ENCODE measurements around the gene SUPT20H.
"Not testable (repeated sequence)": the region's sequence is repeated elsewhere in the genome, so short reads cannot be mapped to it uniquely, and the experiment has no call there.

The SUPT20H gene

DNA sequence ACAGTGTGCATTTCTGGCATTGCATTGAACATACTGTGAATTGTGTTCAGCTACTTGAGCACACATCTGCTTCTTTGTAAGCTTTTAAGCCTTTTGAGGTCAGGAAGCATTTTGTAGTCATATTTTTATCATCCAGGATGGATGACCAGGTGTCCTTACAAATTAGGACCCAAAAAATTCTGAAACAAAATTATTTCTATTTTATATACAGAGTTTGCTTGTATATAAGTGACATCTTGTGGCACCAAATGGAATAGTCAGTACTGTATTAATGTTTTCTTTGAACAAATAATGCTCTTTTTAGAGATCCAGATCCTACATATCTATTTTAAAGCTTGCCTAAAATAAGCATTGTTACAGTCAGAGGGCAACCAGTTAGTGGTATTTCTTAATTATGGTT is 9.5 kb upstream of the SUPT20H start:
- DNase-seq = no peak

DNA sequence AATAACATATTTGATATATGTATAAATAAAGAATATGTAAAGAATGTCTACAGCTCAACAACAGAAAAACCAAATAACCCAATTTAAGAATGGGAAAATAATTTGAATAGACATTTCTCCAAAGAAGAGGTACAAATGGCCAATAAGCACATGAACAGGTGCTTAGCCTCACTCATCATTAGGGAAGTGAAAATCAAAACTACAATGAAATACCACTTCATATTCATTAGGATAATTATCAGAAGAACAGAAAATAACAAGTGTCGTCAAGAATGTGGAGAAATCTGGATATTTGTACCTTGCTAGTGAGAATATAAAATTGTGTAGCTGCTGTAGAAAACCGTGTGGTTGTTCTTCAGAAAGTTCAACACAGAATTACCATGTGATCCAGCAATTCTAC is 8.4 kb upstream of the SUPT20H start:
- DNase-seq = no peak

DNA sequence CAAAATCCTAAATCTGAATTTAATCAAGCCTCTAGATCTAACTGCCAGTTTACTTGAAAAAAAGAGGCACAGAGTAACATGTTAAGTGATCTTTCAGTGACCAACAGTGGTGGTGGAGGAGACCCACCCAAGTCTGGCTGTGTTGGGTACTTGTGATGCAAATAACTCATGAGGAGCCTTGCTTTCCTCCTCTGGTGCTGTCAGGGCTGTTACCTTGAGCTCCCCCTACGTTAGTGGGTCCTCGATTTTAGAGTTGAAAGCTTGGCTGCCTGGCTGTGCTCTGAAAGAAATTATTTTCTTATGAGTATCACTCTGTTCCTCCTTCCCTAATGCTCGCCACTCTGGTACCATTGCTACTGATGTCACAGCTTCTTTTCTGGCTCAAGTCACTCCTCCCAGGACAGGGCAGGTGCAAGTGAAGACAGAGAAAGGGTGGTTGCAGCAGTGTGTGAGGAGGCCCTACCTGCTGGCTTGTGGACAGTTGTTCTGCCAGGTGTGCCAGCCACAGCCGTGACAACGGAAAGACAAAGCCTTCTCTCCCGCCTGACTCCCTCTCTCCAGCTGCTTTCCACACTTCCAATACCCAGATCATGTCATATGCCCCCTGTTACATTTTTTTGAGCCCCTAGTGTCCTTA is 6.5 kb upstream of the SUPT20H start:
- no peak for DNase-seq

DNA sequence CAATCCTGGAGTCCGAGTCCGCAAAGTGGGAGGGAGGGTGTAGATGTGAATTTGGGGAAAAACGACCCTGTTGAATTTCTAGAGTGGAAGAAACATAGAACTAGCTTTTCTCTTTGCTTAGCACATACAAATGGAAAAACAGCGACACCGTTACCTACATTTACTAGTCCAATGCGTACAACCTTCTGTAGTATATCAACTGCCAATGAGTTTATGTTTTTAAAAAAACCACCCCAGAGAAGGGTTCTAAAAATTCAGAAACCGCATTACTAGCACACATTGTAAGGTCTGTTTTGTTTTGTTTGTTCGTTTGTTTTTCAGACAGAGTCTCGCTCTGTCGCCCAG is 332 bp upstream of the SUPT20H start:
- no peak for DNase-seq

DNA sequence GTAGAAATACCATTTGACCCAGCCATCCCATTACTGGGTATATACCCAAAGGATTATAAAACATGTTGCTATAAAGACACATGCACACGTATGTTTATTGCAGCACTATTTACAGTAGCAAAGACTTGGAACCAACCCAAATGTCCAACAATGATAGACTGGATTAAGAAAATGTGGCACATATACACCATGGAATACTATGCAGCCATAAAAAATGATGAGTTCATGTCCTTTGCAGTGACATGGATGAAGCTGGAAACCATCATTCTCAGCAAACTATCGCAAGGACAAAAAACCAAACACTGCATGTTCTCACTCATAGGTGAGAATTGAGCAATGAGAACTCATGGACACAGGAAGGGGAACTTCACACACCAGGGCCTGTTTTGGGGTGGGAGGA is 3.3 kb downstream of the SUPT20H start:
- not testable (repeated sequence) for DNase-seq

DNA sequence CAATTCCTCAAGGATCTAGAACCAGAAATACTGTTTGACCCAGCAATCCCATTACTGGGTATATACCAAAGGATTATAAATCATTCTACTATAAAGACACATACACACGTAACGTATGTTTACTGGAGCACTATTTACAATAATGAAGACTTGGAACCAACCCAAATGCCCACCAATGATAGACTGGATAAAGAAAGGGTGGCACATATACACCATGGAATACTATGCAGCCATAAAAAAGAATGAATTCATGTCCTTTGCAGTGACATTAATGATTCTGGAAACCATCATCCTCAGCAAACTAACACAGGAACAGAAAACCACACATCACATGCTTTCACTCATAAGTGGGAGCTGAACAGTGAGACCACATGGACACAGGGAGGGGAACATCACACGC is 6.4 kb downstream of the SUPT20H start:
- DNase-seq = not testable (repeated sequence)

DNA sequence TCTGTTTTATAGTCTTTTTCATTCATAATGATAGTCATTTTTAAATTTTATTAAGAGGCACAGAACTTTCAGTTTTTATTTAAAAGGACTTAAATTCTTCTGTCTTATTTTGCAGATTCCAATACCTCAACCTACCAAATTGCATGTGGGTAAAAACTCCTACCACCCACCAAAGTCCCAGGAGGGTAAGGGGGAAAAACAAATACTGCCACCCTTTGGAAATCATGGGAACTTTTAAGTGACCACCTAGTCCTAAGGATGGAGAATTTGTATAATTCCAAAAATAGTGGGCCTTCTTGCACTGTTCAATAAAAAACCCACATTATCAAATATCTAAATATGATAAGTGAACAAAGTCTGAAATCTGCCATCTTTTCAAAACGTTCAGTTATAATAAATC is 9.7 kb downstream of the SUPT20H start:
- no peak for DNase-seq

DNA sequence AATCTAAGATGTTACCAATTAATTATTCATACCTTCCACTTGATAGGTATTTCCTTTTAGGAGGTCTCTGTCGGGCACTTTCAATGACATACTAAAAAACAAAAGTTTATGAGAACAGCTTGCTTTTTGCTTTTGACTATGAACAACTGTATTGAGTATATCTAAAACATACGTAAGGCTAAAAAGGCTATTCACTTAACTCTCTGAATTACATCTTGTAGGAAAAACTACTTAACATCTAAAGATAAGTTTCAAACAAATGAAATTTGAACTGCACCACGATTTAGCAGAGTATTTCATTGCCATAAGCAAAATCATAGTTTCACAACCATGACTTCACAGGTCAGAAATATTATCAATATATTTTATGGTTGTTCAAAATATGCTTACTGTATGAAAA is 11.6 kb downstream of the SUPT20H start:
- no peak for DNase-seq

DNA sequence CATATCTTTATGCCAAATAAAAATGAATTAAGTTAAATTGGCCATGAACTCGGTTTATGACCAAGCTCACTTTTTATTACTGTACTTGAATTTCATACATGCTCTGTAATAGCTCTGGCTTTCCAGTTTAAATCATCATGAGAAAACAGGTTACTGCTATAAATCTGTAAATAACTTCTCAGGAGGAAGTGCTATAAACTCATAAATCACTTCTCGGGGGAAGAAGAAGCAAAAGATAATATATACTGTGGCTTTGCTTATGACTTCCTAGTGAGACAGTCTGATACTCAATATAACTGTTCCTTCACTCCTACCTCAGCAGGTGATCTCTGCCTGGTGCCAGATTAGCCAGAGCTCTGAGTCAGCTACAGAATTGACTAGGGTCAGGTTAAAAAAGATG is 12.5 kb downstream of the SUPT20H start:
- DNase-seq = no peak

DNA sequence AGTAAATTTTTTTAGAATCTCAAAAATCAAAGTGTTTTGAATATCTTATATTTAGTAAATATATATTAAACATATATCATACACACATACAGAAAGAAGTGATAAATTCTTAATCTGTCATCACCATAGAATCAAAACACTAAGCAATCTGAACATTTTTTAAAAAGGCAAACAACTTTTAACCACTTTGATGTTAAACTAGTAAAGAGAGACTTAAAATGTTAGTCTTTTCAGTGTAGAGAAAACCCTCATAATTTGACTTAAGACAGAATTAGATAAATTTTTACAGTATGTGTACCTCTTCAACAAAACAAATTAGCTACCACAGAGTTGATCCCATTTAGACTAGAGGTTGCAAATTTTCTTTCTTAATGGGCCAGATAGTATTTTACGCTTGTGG is 13.4 kb downstream of the SUPT20H start:
- DNase-seq = no peak

DNA sequence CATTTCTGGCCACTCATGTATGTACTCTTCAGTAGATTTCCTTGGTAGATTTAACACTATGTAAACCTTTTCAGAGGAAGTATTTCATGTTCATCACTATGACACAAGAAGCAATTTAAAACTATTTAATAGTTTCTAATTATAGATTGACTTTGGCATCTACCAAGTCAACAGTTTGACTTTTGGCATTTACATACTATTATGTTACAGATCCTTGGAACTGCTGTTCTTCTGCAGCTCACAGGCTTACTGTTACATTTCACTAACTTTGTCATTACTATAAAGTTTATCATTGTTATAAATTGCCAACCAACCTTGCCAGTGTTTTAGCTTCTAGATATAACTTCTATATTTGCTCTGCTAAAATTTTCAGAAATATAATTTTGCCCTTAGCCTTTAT is 18.7 kb downstream of the SUPT20H start:
- no peak for DNase-seq

DNA sequence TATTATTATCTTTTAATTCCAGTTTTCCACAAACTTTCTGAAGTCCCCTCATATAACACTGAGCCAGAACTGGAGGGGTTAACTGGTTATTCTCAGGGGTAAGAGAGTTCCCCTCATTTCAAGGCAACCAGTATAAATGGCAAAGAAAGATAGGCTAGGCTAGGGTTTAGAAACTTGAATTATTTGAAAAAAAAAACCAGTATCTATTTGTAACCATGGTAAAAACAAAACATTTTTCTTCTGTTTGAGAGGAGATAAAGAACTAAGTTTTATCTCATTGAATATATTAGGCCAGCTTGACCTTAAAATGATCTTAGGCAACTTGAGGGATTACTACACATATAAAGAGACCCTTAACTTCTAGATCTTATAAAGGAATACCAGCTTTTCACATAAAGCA is 19.6 kb downstream of the SUPT20H start:
- DNase-seq = no peak

DNA sequence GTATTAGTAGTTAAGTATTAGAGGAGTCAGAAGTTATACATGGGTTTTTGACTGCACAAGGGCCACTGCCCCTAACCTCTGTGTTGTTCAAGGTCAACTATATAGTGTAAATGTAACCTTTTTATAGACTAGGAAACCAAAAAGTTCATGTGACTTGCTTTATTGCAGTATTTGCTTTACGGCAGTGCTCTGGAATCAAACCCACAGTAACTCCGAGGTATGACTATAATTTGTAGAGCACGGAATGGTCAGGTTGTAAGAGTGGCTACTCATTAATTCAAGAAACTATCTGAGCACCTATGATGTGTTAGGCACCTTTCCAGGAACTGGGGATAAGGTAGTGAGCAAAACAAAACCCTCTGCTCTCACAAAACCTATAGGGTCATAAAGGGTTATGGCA is 22.2 kb downstream of the SUPT20H start:
- DNase-seq = no peak

DNA sequence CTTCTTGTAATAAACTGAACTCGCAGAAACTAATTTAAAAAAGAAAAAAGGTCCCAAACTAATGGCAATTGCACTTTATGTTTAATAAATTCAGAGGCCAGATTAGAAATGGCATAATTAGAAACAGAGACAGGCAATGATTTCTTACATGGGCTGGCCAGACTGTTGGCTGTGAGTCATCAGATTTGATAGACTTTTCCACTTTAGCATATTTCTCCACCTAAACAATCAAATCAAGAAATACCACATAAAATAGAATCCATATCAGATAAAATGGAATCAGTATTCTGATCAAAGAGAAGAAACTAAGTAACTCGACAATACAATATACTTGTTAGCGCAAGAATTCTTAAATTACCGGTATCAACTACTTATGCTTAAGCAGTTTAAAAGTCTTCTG is 29.9 kb downstream of the SUPT20H start:
- no peak for DNase-seq

DNA sequence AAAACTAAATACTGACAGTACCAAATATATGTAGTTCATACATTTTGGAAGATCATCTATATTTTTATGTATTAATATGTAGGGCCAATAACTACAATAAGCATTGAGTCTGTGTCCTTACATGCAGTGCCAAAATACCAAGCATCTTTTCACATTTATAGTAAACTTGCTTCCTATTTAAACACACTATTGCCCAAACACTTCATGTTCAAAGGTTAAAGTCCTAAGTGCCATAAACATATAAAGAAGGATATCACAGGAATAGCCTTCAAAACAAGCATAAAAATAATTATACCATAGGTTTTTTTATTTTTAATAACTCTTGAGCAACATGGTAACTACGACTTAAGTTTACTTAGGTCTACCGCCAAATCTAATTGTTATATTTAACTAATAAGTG is 31.8 kb downstream of the SUPT20H start:
- DNase-seq = no peak

DNA sequence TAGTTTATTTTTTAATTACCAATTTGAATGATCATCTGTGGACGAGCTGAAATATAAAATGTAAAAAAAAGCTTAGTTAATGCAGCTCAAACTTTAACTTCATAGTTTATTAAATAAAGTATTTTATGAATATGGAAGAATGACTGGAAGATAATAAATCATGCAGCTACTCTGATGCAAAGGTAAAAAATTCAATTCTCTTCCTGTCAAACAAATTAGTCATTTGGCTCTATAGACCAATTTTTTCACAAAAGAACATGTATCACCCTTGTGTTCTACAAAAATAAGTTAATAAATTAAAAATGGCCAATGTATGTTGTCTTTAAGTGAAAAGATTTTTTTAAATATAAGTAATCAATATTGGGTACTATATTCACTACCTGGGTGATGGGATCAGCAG is 32.7 kb downstream of the SUPT20H start:
- no peak for DNase-seq

DNA sequence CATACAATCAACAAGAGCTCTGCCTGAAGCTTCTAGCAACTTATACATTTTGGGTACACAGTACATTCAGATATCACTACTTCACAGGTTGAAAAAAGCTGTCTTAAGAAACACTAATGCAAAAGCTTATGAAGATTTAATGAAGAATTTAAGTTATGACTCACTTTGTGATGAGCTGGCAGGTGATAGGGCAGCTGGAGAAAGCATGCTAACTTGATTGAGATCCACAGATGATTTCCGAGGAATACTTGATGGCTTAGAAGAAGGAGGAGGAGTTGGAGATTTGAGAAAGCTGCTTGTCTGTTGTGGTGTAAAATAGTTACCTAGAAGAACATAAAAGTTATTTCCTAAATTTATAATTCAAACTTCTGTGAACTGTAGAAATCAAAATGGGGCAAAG is 35.6 kb downstream of the SUPT20H start:
- no peak for DNase-seq

DNA sequence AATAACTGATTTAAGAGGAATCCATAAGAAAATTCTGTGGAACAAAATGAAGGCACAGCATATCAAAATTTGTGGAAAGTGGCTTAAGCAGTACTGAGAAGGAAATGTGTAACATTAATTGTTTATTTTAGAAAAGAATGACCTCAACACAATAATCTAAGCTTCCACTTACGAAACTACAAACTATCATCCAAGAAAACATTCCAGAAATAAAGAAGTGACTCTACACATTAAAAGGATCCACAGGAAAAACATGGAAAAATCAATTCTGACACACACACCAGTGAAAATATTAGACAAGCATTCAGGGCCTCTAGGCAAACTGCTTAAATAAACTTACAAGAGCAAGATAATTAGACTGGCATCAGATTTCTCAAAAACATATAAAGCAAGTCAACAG is 44.9 kb downstream of the SUPT20H start:
- no peak for DNase-seq

DNA sequence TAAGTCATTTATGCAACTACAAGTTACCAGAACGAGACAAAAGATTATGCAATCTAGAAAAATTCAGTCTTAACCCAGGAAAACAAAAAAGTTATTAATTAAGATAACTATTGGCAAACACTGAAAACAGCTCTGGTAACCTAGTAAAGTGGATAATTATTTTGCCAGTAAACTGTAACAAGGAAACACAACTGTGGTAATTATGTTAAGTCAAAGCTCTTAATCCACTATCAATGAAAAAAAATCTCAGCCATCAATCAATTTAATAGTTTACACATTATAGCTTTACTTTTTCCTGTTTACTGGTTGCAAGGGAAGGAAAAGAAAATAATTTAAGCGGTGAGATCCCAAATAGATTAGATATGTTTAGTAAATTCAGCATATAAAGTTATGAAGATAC is 47.7 kb downstream of the SUPT20H start:
- no peak for DNase-seq

DNA sequence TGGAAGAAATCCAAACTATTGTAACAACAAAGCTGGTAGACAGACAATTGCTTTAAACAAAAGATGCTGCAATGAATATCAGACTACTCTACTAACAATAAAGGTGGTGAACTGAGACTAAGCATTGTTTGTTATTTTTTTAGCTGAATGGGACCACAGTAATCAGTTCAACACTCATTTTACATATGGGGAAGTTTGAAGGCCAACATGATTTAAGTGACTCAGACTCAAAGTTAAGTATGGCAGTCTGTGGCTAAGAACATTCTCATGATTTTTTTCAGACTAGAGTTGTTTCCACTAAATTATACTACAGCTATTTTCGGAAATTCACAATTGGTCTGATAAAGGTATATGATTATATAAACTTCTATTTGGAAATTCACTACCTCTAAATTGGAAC is 48.5 kb downstream of the SUPT20H start:
- DNase-seq = no peak

DNA sequence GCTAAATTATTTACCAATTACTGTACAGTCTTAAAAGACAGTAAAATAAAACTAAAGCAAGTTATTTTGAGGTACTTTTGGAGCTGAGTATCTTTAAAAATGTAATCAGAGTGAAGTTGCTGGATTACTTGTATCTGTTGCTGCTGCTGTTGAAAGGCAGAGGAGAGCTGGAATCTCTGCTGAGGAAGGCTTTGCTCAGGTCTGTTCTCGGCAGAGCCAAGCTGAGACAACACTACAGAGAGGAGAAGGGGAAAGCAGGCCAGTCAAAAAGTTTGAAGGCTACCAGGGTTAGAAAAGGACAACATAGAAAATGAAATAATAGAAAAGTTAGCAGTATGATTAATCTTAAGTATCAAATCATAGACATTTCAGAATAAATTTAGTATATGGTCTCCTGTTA is 49.1 kb downstream of the SUPT20H start:
- DNase-seq = no peak

DNA sequence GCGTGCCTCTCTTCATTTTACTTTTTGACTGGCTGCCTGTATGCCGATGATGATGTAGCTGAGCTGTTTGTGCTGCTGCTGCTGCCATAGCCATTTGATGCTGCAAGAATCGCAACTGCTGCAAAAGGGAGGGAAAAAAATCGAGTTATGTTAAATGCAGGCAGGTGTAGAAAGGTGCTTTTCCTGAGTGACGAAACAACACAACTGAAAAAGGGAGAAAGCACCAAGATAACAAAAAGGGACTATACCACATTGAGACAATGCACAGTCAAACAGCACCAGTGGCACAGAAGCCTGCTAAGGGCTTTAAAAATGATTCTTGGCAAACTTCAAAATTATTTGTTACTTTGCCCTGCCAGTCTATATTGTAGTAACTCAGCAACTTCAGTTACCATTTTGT is 49.8 kb downstream of the SUPT20H start:
- no peak for DNase-seq

DNA sequence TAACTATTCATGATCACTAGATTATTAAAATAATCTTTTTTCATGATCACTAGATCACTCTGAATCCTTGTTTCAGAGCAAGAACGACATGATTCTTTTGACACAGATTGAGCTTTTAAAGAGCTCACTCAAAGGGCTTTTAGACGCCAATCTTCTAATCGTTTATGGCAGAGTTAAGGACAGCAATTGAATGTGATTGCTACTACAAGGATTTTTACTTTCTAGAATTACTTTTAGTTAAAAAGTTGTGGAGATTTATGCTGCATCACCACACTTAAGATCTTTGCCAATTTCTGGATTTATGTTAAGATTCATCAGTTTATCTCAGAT is 57.6 kb downstream of the SUPT20H start:
- DNase-seq = no peak

DNA sequence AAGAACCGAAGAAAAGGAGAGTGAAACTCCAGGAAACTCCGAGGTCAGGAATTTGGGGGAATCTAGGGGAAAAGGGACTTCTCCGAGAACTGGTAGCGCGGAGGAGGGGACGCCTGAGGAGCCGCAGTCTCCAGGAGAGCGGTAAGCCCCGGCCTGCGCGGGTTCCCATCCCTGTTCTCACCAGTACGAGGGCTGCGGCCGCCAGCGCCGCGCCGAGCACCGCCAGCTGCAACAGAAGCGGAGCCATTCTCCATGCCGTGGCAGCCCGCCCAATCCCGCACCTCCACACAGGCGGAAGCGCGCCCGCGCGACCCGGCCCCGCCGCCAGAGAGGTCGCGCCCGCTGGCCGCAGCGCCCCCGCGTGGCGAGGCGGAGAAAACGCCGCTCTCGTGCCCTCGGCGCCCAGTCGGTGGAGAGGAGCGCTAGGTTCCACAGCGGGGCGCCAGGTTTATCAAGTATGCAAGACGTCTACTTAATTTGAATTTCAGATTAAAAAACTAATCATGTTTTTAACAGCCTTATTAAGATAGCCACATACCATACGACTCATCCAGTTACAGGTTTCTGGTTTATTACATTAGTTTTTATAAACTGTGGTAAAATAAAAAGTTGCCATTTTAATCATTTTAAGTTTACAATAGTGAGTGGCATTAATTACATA is 60.3 kb downstream of the SUPT20H start, which contains the start of gene ALG5:
ALG5 (minus strand) TSS at position 287 of the 661 bp plus-strand sequence; CDS start at position 247, 40 bp downstream.
- peak; percentile 39 for DNase-seq

DNA sequence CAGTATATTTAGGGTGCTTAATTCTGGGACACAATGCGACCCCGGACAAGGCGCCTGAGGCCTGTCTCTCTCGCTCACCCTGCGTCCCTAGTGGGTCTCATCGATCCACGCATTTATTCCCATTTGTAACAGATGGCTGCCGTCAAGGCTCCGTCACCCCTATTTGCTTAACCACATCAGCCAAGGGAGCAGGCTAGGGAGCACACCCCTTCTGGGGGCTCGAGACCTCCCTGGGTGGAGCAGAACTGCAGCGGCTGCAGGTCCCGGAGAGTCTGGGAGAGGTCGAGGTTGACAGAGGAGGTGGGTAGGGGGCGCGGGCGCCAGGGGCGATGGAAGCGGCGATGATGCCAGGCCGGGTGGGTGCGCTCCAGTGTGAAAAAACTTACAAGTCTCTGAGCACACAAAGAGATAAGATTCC is 60.9 kb downstream of the SUPT20H start:
- DNase-seq = no peak

Measured in DMS79 (cell line).